K562 (cell line): ENCODE results near the gene CDK5RAP3. TPM values are rescaled to one million over a fixed set of nuclear protein-coding genes. Genes with fewer than 3 reads are reported as not detected.

Experiments
- CBX5 ChIP-seq: IDR thresholded peaks from 2 replicates; pipeline ENCODE4 v1.6.1; 2014; ENCODE audit warnings: low read depth, borderline replicate concordance
- HOMEZ ChIP-seq: fragments of 250-450 bp; sonication (Bioruptor Pico); IDR thresholded peaks from 2 replicates; pipeline ENCODE4 v1.4.0; 2020; ENCODE audit warnings: mild to moderate bottlenecking, moderate library complexity
- THRAP3 ChIP-seq: fragments of 450-650 bp; IDR thresholded peaks from 2 replicates; pipeline ENCODE4 v1.6.1; 2016; ENCODE audit warnings: mild to moderate bottlenecking, inconsistent platforms, borderline replicate concordance
- USF1 ChIP-seq: sonication (generic); formaldehyde crosslinking; IDR thresholded peaks from 2 replicates; pipeline ENCODE4 v1.9.0; 2022; ENCODE audit warnings: mild to moderate bottlenecking, missing genetic modification reagents
- ZFP1 ChIP-seq: fragments of 450-650 bp; formaldehyde crosslinking; IDR thresholded peaks from 2 replicates; pipeline ENCODE4 v1.4.0; 2020; ENCODE audit warnings: mild to moderate bottlenecking, mixed read lengths
- ZNF512 ChIP-seq: IDR thresholded peaks from 2 replicates; pipeline ENCODE4 v1.6.1; 2016; ENCODE audit warnings: missing genetic modification characterization, missing compliant biosample characterization
- polyA plus RNA-seq, 8 experiments: library from polyadenylated mRNA; depleted of rRNA in 4 of 8; stranded (reverse) in 5 of 8; unstranded in 3 of 8; fragments of >200 nt; fragmentation: Nextera tagmentation in 2 of 8; fragmentation: Illumina TruSeq in 1 of 8; extraction: Ambion mirVana in 2 of 8; extraction: Trizol in 1 of 8; gene quantifications; 2 replicates each; pipeline versions ENCODE4 v1.2.1 to v1.2.3, GENCODE V29; 2011 to 2014; ENCODE audit warnings: inconsistent platforms in 1 of 8, missing spikeins in 1 of 8
- total RNA-seq, 7 experiments: library from RNA; depleted of rRNA in 6 of 7; stranded (reverse); fragments of >200 nt in 6 of 7; fragmentation: Illumina TruSeq in 2 of 7; extraction: Trizol in 2 of 7; gene quantifications; 2 replicates each; pipeline versions ENCODE4 v1.2.1 to v1.2.3, GENCODE V29; 2011 to 2021; ENCODE audit warnings: low replicate concordance in 1 of 7
- TF ChIP-seq, protein P1 (sequence below), 2 experiments: fragments of 450-650 bp; IDR thresholded peaks; 2 replicates each; pipeline ENCODE4 v1.6.1; 2016; ENCODE audit warnings: mild to moderate bottlenecking in 2 of 2, borderline replicate concordance in 1 of 2, low read depth in 1 of 2, moderate library complexity in 1 of 2
- TF ChIP-seq, protein P2 (sequence below), 2 experiments: fragments of 450-650 bp; conservative IDR thresholded peaks; 2 replicates each; pipeline ENCODE4 v1.6.1; 2017; ENCODE audit warnings: mild to moderate bottlenecking in 2 of 2, moderate library complexity in 2 of 2
- TF ChIP-seq, protein P3 (sequence below): sonication (generic); formaldehyde crosslinking; IDR thresholded peaks from 2 replicates; pipeline ENCODE4 v1.4.0; 2020; ENCODE audit warnings: mild to moderate bottlenecking, missing genetic modification reagents

The CDK5RAP3 gene
- total and polyA plus RNA-seq, 9 of the 15 experiments (the other 6 are each of a cell fraction or from before 2014, with no cell fraction given): 44.2 to 202 (median 91.5) TPM

DNA sequence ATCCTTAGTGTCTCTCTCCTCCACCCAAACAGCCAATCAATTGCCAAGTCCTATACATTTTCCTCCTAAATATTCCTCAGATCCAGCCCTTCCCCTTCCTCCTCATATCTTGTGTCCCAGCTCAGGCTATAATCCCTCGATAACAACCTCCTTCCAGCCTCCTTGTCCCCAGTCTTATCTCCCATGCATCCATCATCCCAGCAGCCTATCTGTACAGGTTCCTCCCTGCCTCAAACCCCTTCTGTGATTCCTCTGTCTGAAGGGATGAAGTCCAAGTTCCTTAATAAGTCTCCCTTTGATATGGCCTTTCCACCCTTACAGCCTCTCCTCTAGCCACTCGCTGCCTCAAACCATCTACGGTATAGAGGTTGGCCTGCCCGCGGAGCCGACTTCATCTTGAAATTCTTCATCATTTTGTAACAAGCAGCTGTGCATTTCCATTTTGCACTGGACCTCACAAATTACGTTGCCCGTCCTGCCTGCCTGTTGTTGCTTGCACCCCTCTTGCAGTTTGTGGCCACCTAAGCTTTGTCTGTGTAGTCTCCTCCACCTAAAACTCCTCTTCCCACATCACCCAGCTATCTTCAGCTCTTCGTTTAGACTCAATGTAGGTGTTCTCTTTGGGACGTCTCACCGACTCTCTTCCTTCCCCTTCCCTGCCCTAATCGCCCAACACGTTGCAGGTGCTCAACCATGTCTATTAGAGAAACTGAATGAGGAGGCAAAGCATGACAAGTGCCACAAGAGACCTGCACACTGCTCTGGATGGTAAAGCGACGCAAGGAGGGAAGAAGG, 786 bp upstream of the CDK5RAP3 start (continued):
- TF ChIP-seq, protein P1, sequence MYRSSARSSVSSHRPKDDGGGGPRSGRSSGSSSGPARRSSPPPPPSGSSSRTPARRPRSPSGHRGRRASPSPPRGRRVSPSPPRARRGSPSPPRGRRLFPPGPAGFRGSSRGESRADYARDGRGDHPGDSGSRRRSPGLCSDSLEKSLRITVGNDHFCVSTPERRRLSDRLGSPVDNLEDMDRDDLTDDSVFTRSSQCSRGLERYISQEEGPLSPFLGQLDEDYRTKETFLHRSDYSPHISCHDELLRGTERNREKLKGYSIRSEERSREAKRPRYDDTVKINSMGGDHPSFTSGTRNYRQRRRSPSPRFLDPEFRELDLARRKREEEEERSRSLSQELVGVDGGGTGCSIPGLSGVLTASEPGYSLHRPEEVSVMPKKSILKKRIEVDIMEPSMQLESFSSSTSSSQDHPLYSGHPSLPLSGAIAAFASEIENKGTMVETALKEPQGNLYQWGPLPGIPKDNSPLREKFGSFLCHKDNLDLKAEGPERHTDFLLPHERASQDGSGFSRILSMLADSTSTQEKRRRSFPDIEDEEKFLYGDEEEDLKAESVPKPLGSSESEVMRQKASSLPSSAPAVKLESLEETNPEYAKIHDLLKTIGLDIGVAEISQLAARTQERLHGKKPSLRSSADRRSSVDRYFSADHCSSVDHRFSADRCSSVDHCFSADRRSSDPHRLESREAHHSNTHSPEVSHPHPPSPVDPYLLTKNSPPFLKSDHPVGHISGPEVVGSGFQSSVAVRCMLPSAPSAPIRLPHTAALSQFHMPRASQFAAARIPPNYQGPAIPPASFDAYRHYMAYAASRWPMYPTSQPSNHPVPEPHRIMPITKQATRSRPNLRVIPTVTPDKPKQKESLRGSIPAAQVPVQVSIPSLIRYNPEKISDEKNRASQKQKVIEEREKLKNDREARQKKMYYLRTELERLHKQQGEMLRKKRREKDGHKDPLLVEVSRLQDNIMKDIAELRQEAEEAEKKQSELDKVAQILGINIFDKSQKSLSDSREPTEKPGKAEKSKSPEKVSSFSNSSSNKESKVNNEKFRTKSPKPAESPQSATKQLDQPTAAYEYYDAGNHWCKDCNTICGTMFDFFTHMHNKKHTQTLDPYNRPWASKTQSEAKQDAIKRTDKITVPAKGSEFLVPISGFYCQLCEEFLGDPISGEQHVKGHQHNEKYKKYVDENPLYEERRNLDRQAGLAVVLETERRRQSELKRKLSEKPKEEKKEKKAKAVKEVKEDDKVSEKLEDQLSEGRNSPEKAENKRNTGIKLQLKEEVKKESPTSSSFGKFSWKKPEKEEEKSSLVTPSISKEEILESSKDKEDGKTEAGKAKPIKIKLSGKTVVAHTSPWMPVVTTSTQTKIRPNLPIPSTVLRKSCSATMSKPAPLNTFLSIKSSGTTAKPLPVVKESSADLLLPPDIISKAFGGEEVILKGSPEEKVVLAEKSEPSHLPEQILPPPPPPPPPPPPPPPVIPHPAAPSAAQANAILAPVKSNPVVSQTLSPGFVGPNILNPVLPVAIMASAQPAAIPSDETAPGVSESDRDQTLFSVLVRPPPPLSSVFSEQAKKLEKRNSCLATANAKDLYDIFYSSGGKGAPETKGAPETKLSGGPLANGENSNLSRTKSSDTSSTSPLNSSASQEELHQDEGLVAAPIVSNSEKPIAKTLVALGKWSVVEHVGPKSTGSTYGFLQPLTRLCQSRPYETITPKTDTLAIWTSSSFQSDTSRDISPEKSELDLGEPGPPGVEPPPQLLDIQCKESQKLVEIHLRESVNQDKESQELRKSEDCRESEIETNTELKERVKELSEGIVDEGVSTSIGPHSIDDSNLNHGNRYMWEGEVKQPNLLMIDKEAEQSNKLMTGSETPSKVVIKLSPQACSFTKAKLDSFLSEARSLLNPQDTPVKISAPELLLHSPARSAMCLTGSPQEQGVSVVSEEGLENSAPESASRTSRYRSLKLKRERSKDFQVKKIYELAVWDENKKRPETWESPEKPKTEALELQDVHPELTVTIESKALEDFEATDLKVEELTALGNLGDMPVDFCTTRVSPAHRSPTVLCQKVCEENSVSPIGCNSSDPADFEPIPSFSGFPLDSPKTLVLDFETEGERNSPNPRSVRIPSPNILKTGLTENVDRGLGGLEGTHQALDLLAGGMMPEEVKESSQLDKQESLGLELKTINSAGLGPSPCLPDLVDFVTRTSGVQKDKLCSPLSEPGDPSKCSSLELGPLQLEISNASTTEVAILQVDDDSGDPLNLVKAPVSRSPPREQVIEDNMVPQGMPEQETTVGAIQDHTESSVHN (IDR thresholded peaks at IDR 0.05; ENCODE audit: borderline replicate concordance in 1 of 2, low read depth in 1 of 2): no peak
- no peak for TF ChIP-seq CBX5
- no peak for TF ChIP-seq USF1 (CRISPR knock-in tag)
- TF ChIP-seq, protein P2, sequence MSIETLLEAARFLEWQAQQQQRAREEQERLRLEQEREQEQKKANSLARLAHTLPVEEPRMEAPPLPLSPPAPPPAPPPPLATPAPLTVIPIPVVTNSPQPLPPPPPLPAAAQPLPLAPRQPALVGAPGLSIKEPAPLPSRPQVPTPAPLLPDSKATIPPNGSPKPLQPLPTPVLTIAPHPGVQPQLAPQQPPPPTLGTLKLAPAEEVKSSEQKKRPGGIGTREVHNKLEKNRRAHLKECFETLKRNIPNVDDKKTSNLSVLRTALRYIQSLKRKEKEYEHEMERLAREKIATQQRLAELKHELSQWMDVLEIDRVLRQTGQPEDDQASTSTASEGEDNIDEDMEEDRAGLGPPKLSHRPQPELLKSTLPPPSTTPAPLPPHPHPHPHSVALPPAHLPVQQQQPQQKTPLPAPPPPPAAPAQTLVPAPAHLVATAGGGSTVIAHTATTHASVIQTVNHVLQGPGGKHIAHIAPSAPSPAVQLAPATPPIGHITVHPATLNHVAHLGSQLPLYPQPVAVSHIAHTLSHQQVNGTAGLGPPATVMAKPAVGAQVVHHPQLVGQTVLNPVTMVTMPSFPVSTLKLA (conservative IDR thresholded peaks at IDR 0.05): no peak
- no peak for TF ChIP-seq ZFP1 (CRISPR knock-in tag)
- TF ChIP-seq ZNF512 (tag): no peak
- TF ChIP-seq THRAP3: no peak
- no peak for TF ChIP-seq HOMEZ (CRISPR knock-in tag)
- TF ChIP-seq, protein P3, sequence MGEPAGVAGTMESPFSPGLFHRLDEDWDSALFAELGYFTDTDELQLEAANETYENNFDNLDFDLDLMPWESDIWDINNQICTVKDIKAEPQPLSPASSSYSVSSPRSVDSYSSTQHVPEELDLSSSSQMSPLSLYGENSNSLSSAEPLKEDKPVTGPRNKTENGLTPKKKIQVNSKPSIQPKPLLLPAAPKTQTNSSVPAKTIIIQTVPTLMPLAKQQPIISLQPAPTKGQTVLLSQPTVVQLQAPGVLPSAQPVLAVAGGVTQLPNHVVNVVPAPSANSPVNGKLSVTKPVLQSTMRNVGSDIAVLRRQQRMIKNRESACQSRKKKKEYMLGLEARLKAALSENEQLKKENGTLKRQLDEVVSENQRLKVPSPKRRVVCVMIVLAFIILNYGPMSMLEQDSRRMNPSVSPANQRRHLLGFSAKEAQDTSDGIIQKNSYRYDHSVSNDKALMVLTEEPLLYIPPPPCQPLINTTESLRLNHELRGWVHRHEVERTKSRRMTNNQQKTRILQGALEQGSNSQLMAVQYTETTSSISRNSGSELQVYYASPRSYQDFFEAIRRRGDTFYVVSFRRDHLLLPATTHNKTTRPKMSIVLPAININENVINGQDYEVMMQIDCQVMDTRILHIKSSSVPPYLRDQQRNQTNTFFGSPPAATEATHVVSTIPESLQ (CRISPR knock-in tag): no peak
